GM19468 (cell line): ENCODE measurements around the gene NOM1.

Source experiments
- ATAC-seq: cut with Tn5 transposase; IDR thresholded peaks from one replicate; pipeline ENCODE4 v1.9.1; 2021; ENCODE audit warnings: mild to moderate bottlenecking, moderate library complexity, moderate number of reproducible peaks; ENCODE audit not compliant: unreplicated experiment; ENCODE audit errors: extremely low read depth

The NOM1 gene

GRCh38 chr7:157003445-157003755, 53.9 kb downstream of the NOM1 start:
- ATAC-seq: no peak

GRCh38 chr7:157003756-157004520, 54.4 kb downstream of the NOM1 start:
- ATAC-seq: no peak

- no peak for ATAC-seq
These were observed 55.3 kb downstream of the NOM1 start for GRCh38 chr7:157004521-157005455.

GRCh38 chr7:157005456-157006204, 56.1 kb downstream of the NOM1 start:
- ATAC-seq: no peak

- ATAC-seq: no peak
These were observed 56.8 kb downstream of the NOM1 start for GRCh38 chr7:157006205-157006747.

- no peak for ATAC-seq
These were observed 57.4 kb downstream of the NOM1 start for GRCh38 chr7:157006829-157007469.

GRCh38 chr7:157007470-157008066, 58.1 kb downstream of the NOM1 start:
- ATAC-seq: no peak

- no peak for ATAC-seq
These were observed 59.0 kb downstream of the NOM1 start for GRCh38 chr7:157008206-157009169.

- no peak for ATAC-seq
These were observed 59.8 kb downstream of the NOM1 start for GRCh38 chr7:157009170-157009777.

GRCh38 chr7:157009778-157010587, 60.5 kb downstream of the NOM1 start:
- ATAC-seq: peak; percentile 23

GRCh38 chr7:157010588-157011332, 61.2 kb downstream of the NOM1 start, which contains the start of gene MNX1:
Gene MNX1 (minus strand): TSS chr7:157010663. CDS start chr7:157010350, 313 bp downstream.
- ATAC-seq: peak; percentile 62

- no peak for ATAC-seq
These were observed 62.0 kb downstream of the NOM1 start for GRCh38 chr7:157011333-157012112.

- ATAC-seq: no peak
These were observed 62.6 kb downstream of the NOM1 start for GRCh38 chr7:157012113-157012547.

- no peak for ATAC-seq
These were observed 63.6 kb downstream of the NOM1 start for GRCh38 chr7:157013101-157013500.
